ENCODE measurements around the gene APRT. TPM values are rescaled to one million over a fixed set of nuclear protein-coding genes. Genes with fewer than 3 reads are reported as not detected.

The APRT gene
- total and polyA plus RNA-seq, 10 of the 15 experiments (the other 5 are each of a cell fraction or from before 2014, with no cell fraction given), result 30.6 to 495 (median 166) TPM

GRCh38 chr16:88811769-88812512 lies at the start of gene APRT (continued):
- TF ChIP-seq POU2F2 (IDR thresholded peaks at IDR 0.05; ENCODE audit: borderline replicate concordance, low read depth, low read length) (peak; percentile 33; the same call in 2 of the 3 replicates), ELK1 (IDR thresholded peaks at IDR 0.05; ENCODE audit: low read depth, low read length) (peak; percentile 79; the same call in 1 of the 2 replicates), MEF2B (IDR thresholded peaks at IDR 0.05; ENCODE audit: partially characterized antibody, poor library complexity, severe bottlenecking) (peak; percentile 37), NFYA (IDR thresholded peaks at IDR 0.05; ENCODE audit: borderline replicate concordance, low read depth, low read length) (no peak), LARP7 (IDR thresholded peaks at IDR 0.05) (peak; percentile 97; the same call in 1 of the 2 replicates), SPI1 (IDR thresholded peaks at IDR 0.05; ENCODE audit: borderline replicate concordance, insufficient read depth, low read depth, low read length) (no peak), BACH1 (IDR thresholded peaks at IDR 0.05; ENCODE audit: borderline replicate concordance) (peak; percentile 90), ZNF24 (IDR thresholded peaks at IDR 0.05) (0 out of 2 replicates have a peak, but pooled peaks have one; percentile 9), E4F1 (IDR thresholded peaks at IDR 0.05; ENCODE audit: borderline replicate concordance, partially characterized antibody) (no peak), EED (IDR thresholded peaks at IDR 0.05; ENCODE audit: low read depth) (no peak), POLR2AphosphoS2 (IDR thresholded peaks at IDR 0.05; ENCODE audit: low read depth, low read length) (peak; percentile 63), HDGF (IDR thresholded peaks at IDR 0.05) (peak; percentile 48)
- TF ChIP-seq, protein P1, sequence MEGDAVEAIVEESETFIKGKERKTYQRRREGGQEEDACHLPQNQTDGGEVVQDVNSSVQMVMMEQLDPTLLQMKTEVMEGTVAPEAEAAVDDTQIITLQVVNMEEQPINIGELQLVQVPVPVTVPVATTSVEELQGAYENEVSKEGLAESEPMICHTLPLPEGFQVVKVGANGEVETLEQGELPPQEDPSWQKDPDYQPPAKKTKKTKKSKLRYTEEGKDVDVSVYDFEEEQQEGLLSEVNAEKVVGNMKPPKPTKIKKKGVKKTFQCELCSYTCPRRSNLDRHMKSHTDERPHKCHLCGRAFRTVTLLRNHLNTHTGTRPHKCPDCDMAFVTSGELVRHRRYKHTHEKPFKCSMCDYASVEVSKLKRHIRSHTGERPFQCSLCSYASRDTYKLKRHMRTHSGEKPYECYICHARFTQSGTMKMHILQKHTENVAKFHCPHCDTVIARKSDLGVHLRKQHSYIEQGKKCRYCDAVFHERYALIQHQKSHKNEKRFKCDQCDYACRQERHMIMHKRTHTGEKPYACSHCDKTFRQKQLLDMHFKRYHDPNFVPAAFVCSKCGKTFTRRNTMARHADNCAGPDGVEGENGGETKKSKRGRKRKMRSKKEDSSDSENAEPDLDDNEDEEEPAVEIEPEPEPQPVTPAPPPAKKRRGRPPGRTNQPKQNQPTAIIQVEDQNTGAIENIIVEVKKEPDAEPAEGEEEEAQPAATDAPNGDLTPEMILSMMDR (IDR thresholded peaks at IDR 0.05 in 2 of 3, conservative IDR thresholded peaks at IDR 0.05 in 1 of 3; ENCODE audit: control insufficient read depth in 2 of 3, extremely low read depth in 1 of 3, insufficient read depth in 1 of 3, low read depth in 3 of 3, low read length in 3 of 3), result peak in 2 of 3 experiments; percentile 39 to 56; a peak in 3 of 6 replicates
- TF ChIP-seq, protein P2, sequence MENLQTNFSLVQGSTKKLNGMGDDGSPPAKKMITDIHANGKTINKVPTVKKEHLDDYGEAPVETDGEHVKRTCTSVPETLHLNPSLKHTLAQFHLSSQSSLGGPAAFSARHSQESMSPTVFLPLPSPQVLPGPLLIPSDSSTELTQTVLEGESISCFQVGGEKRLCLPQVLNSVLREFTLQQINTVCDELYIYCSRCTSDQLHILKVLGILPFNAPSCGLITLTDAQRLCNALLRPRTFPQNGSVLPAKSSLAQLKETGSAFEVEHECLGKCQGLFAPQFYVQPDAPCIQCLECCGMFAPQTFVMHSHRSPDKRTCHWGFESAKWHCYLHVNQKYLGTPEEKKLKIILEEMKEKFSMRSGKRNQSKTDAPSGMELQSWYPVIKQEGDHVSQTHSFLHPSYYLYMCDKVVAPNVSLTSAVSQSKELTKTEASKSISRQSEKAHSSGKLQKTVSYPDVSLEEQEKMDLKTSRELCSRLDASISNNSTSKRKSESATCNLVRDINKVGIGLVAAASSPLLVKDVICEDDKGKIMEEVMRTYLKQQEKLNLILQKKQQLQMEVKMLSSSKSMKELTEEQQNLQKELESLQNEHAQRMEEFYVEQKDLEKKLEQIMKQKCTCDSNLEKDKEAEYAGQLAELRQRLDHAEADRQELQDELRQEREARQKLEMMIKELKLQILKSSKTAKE (IDR thresholded peaks at IDR 0.05; ENCODE audit: low read depth, poor library complexity, severe bottlenecking), result no peak
- TF ChIP-seq, protein P3, sequence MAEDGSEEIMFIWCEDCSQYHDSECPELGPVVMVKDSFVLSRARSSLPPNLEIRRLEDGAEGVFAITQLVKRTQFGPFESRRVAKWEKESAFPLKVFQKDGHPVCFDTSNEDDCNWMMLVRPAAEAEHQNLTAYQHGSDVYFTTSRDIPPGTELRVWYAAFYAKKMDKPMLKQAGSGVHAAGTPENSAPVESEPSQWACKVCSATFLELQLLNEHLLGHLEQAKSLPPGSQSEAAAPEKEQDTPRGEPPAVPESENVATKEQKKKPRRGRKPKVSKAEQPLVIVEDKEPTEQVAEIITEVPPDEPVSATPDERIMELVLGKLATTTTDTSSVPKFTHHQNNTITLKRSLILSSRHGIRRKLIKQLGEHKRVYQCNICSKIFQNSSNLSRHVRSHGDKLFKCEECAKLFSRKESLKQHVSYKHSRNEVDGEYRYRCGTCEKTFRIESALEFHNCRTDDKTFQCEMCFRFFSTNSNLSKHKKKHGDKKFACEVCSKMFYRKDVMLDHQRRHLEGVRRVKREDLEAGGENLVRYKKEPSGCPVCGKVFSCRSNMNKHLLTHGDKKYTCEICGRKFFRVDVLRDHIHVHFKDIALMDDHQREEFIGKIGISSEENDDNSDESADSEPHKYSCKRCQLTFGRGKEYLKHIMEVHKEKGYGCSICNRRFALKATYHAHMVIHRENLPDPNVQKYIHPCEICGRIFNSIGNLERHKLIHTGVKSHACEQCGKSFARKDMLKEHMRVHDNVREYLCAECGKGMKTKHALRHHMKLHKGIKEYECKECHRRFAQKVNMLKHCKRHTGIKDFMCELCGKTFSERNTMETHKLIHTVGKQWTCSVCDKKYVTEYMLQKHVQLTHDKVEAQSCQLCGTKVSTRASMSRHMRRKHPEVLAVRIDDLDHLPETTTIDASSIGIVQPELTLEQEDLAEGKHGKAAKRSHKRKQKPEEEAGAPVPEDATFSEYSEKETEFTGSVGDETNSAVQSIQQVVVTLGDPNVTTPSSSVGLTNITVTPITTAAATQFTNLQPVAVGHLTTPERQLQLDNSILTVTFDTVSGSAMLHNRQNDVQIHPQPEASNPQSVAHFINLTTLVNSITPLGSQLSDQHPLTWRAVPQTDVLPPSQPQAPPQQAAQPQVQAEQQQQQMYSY (CRISPR knock-in tag; IDR thresholded peaks at IDR 0.05), result no peak
- TF ChIP-seq, protein P4, sequence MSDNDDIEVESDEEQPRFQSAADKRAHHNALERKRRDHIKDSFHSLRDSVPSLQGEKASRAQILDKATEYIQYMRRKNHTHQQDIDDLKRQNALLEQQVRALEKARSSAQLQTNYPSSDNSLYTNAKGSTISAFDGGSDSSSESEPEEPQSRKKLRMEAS (IDR thresholded peaks at IDR 0.05; ENCODE audit: low read depth, low read length), result peak; percentile 63

Measured in GM12878 (cell line).